Smooth muscle cell of the umbilical artery (primary cell): ENCODE data around the gene IKZF2. TPM values are rescaled to one million over a fixed set of nuclear protein-coding genes. Genes with fewer than 3 reads are reported as not detected.

Experiments used
- total RNA-seq: library from RNA; depleted of rRNA; stranded (reverse); fragments of >200 nt; gene quantifications from 2 replicates; pipeline ENCODE4 v1.2.3, GENCODE V29; 2014

Gene IKZF2
- 6.2 and 9.5 TPM in 2 replicates for total RNA-seq

DNA sequence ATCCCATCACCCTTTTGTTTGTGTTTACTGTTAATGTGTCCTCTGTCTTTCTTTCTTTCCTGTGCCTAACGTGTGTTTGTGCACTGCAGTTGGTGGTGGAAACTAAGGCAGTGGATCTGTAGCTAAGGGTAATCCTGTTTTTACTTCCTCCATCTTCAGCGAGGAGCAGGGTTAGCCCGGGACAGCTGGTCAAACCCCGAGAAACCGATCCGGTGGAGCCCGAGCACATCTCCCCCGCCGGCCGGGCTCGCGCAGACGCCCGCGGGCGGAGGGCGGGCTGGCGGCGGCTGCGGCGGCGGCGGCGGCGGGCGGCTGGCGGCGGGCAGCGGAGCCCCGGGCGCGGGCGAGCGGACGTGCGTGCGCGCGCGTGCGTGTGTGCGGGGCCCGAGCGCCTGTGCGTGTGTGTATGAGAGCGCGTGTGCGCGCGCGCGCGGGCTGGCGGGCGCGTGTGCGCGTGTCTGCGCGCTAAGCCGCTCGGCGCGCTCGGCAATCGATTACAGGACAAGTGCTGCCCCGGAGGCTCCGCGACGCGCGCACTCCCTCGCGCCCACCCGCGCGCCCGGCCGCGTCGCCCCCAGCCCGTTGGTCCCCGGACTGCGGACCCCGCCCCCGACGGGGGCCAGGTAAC lies at the start of gene IKZF2:
IKZF2 (minus strand) TSS at position 176 of the 628 bp plus-strand sequence. CDS start 2,983 bp downstream, outside the sequence.

Other genes starting within 250 kb of the IKZF2 start
- gene SPAG16, start 132.9 kb upstream of the IKZF2 start, total RNA-seq, result 19.0 and 24.9 TPM in 2 replicates